ENCODE data around the gene HOXA5. TPM values are rescaled to one million over a fixed set of nuclear protein-coding genes. Genes with fewer than 3 reads are reported as not detected.

HOXA5 gene
- total and polyA plus RNA-seq, 2 of the 8 experiments (the other 6 are each of a cell fraction or from before 2014, with no cell fraction given) = not detected

DNA sequence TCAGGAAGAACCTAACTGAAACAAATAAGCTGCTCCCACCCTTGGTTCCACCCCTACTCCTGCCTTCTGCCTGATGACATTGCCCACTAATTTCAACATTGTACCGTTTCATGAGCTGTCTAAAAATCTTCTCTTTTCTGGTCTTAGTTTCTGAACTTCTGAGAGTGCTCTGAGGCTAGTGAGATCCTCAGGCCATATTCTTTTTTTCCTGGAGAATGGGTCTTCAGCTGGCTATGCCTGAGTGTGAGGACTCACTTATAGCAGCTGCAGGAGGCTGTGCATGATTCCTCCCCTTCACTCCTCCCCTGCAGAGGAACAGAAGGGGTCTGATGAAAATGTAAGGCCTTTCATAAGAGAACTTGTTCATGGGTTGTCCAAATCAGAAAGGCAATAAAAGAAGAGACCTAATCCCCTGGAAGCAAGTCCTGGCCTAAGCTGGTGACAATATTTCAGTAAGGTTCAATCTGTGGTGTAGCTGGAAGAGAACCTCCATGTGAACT lies 24.0 kb downstream of the HOXA5 start:
- H2BK5ac ChIP-seq (ENCODE audit: low read depth, low read length) = no peak overlapping the region
- no peak overlapping the region for H3K23ac ChIP-seq (ENCODE audit: insufficient read length)
- no peak overlapping the region for H3K27ac ChIP-seq (ENCODE audit: low read depth, low read length)
- H3K27me3 ChIP-seq (replicated peaks in 1 of 4; ENCODE audit: control insufficient read depth in 3 of 4, extremely low read depth in 1 of 4, insufficient read depth in 3 of 4, low read length in 3 of 4) = peaks cover 99 to 100% (median 100%) of the 10 kb centered on the region in 4 experiments
- no peak overlapping the region for H3K18ac ChIP-seq (ENCODE audit: extremely low read depth, low read length)
- H3K56ac ChIP-seq (replicated peaks; ENCODE audit: insufficient read length, low read depth, low read length) = no peak overlapping the region
- H3K4ac ChIP-seq (replicated peaks; ENCODE audit: insufficient read length, low read depth, low read length) = no peak overlapping the region
- H3K9me3 ChIP-seq (ENCODE audit: insufficient read depth in 2 of 2, low read depth in 1 of 2, low read length in 1 of 2) = no peaks in the 10 kb centered on the region
- no peak overlapping the region for H3K4me3 ChIP-seq (ENCODE audit: extremely low read depth in 1 of 4, insufficient read depth in 2 of 4, low read depth in 3 of 4, low read length in 4 of 4)
- no peak overlapping the region for H4K91ac ChIP-seq (replicated peaks; ENCODE audit: insufficient read length, low read length)
- no peak overlapping the region for H2BK15ac ChIP-seq (ENCODE audit: low read length)
- no peak overlapping the region for H2BK12ac ChIP-seq (ENCODE audit: low read depth, low read length)
- CTCF ChIA-PET (ENCODE audit: partially characterized antibody) = interaction anchor here (0.9 to 3.0 kb wide), 9 partner anchors 9 to 269 kb away, joined by 3 to 17 read pairs (median 4); partner anchors contain the start of genes HOXA4 and HOXA5
- WGBS, 2 experiments (ENCODE audit: extremely low coverage in 1 of 2, insufficient coverage in 1 of 2, insufficient read length in 1 of 2, insufficient replicate concordance in 2 of 2, low coverage in 1 of 2, low lambda C conversion rate in 2 of 2, missing lambda C conversion rate in 1 of 2) = 53% methylated on average over 1 of the region's 1 CpG; no CpG with 5 or more reads in 1 of the 2 experiments
- H3K9ac ChIP-seq (replicated peaks in 1 of 4; ENCODE audit: extremely low read depth in 1 of 4, low read depth in 3 of 4, low read length in 3 of 4) = no peak overlapping the region
- no peaks in the 10 kb centered on the region for H3K79me2 ChIP-seq (ENCODE audit: control insufficient read depth in 1 of 2, insufficient read depth in 2 of 2, low read length in 2 of 2)
- H3K14ac ChIP-seq (ENCODE audit: insufficient read length) = no peak overlapping the region
- H2BK20ac ChIP-seq (ENCODE audit: low read length) = no peak overlapping the region
- no peaks in the 10 kb centered on the region; a peak in 1 of 8 replicates for H3K36me3 ChIP-seq (ENCODE audit: control insufficient read depth in 2 of 4, insufficient read depth in 4 of 4, low read length in 3 of 4)
- H3K23me2 ChIP-seq (ENCODE audit: low read depth, low read length) = no peaks in the 10 kb centered on the region; the same call in 1 of the 2 replicates
- DNase-seq (ENCODE audit: low read depth in 1 of 2, low spot score in 2 of 2) (no peak), FAIRE-seq (no peak)
- H4K20me1 ChIP-seq (replicated peaks in 1 of 2; ENCODE audit: control insufficient read depth in 1 of 2, insufficient read depth in 2 of 2, low read length in 2 of 2) = peaks cover 33 to 34% of the 10 kb centered on the region in 2 experiments
- no peak overlapping the region for H2BK120ac ChIP-seq (replicated peaks; ENCODE audit: low read depth, low read length)
- H2AFZ ChIP-seq (ENCODE audit: low read length) = no peak overlapping the region
- H3K4me1 ChIP-seq (replicated peaks in 1 of 4; ENCODE audit: control insufficient read depth in 3 of 4, insufficient read depth in 4 of 4, low read length in 3 of 4) = peaks cover 0 to 2% (median 0%) of the 10 kb centered on the region in 4 experiments; a peak in 1 of 7 replicates
- H3K4me2 ChIP-seq (ENCODE audit: insufficient read depth in 1 of 2, low read depth in 2 of 2, low read length in 2 of 2) = no peak overlapping the region
- no peak overlapping the region for H4K5ac ChIP-seq (ENCODE audit: insufficient read length, low read depth, low read length)
- H3K79me1 ChIP-seq (ENCODE audit: low read depth, low read length) = no peaks in the 10 kb centered on the region
- H2AK5ac ChIP-seq (ENCODE audit: low read depth, low read length) = no peak overlapping the region
- POLR2A ChIA-PET (ENCODE audit: partially characterized antibody) = interaction anchor here (1.1 kb wide), 1 partner anchor 11 kb away, joined by 3 read pairs; no protein-coding TSS in a partner anchor
- no peak overlapping the region for H4K8ac ChIP-seq (ENCODE audit: extremely low read depth, insufficient read depth, low read length)
- TF ChIP-seq RNF2 (IDR thresholded peaks at IDR 0.05; ENCODE audit: borderline replicate concordance, low read depth, low read length, missing control alignments, poor library complexity, severe bottlenecking) = no peak
- TF ChIP-seq SRF (IDR thresholded peaks at IDR 0.05; ENCODE audit: low read depth, low read length) = no peak
- no peak for TF ChIP-seq USF2 (IDR thresholded peaks at IDR 0.05; ENCODE audit: low read length)
- no peak for TF ChIP-seq MAX (IDR thresholded peaks at IDR 0.05)
- TF ChIP-seq RXRA (IDR thresholded peaks at IDR 0.05; ENCODE audit: insufficient read depth, low read depth, low read length) = no peak
